Liver (tissue), 3 donors: ENCODE measurements around the gene VMAC.

Experiments
- EGR1 ChIP-seq, 2 donors: IDR thresholded peaks; 2 replicates each; pipeline ENCODE4 v1.6.1; 2016 to 2018; ENCODE audit warnings: antibody characterized with exemption in 2 of 2, low read depth in 2 of 2
- HNF4A ChIP-seq, 2 donors: conservative IDR thresholded peaks; 2 replicates each; pipeline ENCODE4 v1.6.1; 2016; ENCODE audit warnings: antibody characterized with exemption in 2 of 2, mild to moderate bottlenecking in 2 of 2
- JUND ChIP-seq, 2 donors: IDR thresholded peaks; 2 replicates each; pipeline ENCODE4 v1.6.1; 2016; ENCODE audit warnings: antibody characterized with exemption in 2 of 2
- RXRA ChIP-seq, 2 donors: IDR thresholded peaks; 2 replicates each; pipeline ENCODE4 v1.6.1; 2017 to 2018; ENCODE audit warnings: antibody characterized with exemption in 2 of 2, mild to moderate bottlenecking in 1 of 2
- SP1 ChIP-seq: IDR thresholded peaks from 2 replicates; pipeline ENCODE4 v1.6.1; 2018; ENCODE audit warnings: antibody characterized with exemption, mild to moderate bottlenecking
- YY1 ChIP-seq: IDR thresholded peaks from 2 replicates; pipeline ENCODE4 v1.6.1; 2016; ENCODE audit warnings: antibody characterized with exemption, mild to moderate bottlenecking
- ZBTB33 ChIP-seq: IDR thresholded peaks from 2 replicates; pipeline ENCODE4 v1.6.1; 2016; ENCODE audit warnings: antibody characterized with exemption
- TF ChIP-seq, protein P1 (sequence below): fragments of 150-350 bp; IDR thresholded peaks from 2 replicates; pipeline ENCODE4 v1.5.1; 2017; ENCODE audit warnings: improper control_type of control experiment, low read depth, low read length; ENCODE audit not compliant: missing input control
- TF ChIP-seq, protein P2 (sequence below): IDR thresholded peaks from 2 replicates; pipeline ENCODE4 v1.6.1; 2016; ENCODE audit warnings: antibody characterized with exemption
- TF ChIP-seq, protein P3 (sequence below): IDR thresholded peaks from 2 replicates; pipeline ENCODE4 v1.6.1; 2016; ENCODE audit warnings: antibody characterized with exemption, mild to moderate bottlenecking
- donor health status: healthy.
- donor health status: healthy.

GRCh38 chr19:5894704-5895349 is 9.8 kb upstream of the VMAC start:
- TF ChIP-seq, protein P1, sequence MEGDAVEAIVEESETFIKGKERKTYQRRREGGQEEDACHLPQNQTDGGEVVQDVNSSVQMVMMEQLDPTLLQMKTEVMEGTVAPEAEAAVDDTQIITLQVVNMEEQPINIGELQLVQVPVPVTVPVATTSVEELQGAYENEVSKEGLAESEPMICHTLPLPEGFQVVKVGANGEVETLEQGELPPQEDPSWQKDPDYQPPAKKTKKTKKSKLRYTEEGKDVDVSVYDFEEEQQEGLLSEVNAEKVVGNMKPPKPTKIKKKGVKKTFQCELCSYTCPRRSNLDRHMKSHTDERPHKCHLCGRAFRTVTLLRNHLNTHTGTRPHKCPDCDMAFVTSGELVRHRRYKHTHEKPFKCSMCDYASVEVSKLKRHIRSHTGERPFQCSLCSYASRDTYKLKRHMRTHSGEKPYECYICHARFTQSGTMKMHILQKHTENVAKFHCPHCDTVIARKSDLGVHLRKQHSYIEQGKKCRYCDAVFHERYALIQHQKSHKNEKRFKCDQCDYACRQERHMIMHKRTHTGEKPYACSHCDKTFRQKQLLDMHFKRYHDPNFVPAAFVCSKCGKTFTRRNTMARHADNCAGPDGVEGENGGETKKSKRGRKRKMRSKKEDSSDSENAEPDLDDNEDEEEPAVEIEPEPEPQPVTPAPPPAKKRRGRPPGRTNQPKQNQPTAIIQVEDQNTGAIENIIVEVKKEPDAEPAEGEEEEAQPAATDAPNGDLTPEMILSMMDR, result no peak
- TF ChIP-seq ZBTB33, result no peak
- no peak for TF ChIP-seq YY1
- TF ChIP-seq, protein P2, sequence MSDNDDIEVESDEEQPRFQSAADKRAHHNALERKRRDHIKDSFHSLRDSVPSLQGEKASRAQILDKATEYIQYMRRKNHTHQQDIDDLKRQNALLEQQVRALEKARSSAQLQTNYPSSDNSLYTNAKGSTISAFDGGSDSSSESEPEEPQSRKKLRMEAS, result no peak
- TF ChIP-seq RXRA (IDR thresholded peaks at IDR 0.05), result no peak
- no peak for TF ChIP-seq EGR1 (IDR thresholded peaks at IDR 0.05; ENCODE audit: low read depth in 2 of 2)
- no peak for TF ChIP-seq HNF4A (conservative IDR thresholded peaks at IDR 0.05)
- no peak for TF ChIP-seq JUND (IDR thresholded peaks at IDR 0.05)
- TF ChIP-seq, protein P3, sequence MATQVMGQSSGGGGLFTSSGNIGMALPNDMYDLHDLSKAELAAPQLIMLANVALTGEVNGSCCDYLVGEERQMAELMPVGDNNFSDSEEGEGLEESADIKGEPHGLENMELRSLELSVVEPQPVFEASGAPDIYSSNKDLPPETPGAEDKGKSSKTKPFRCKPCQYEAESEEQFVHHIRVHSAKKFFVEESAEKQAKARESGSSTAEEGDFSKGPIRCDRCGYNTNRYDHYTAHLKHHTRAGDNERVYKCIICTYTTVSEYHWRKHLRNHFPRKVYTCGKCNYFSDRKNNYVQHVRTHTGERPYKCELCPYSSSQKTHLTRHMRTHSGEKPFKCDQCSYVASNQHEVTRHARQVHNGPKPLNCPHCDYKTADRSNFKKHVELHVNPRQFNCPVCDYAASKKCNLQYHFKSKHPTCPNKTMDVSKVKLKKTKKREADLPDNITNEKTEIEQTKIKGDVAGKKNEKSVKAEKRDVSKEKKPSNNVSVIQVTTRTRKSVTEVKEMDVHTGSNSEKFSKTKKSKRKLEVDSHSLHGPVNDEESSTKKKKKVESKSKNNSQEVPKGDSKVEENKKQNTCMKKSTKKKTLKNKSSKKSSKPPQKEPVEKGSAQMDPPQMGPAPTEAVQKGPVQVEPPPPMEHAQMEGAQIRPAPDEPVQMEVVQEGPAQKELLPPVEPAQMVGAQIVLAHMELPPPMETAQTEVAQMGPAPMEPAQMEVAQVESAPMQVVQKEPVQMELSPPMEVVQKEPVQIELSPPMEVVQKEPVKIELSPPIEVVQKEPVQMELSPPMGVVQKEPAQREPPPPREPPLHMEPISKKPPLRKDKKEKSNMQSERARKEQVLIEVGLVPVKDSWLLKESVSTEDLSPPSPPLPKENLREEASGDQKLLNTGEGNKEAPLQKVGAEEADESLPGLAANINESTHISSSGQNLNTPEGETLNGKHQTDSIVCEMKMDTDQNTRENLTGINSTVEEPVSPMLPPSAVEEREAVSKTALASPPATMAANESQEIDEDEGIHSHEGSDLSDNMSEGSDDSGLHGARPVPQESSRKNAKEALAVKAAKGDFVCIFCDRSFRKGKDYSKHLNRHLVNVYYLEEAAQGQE, result no peak
- TF ChIP-seq SP1, result no peak
